Astrocyte (in vitro differentiated cells and primary cell): ENCODE data around the gene PCDHGB5.
"Not testable (repeated sequence)": the region's sequence is repeated elsewhere in the genome, so short reads cannot be mapped to it uniquely, and the experiment has no call there.

Experiments used
- CTCF ChIP-seq: IDR thresholded peaks from 2 replicates; pipeline ENCODE4 v1.5.1; 2011; ENCODE audit warnings: low read depth, mild to moderate bottlenecking, inconsistent platforms, low read length, moderate library complexity; ENCODE audit not compliant: insufficient read depth
- EZH2 ChIP-seq: IDR thresholded peaks from 2 replicates; pipeline ENCODE4 v1.6.1; 2012; ENCODE audit warnings: mild to moderate bottlenecking, low read length, inconsistent platforms; ENCODE audit not compliant: insufficient read depth

- TF ChIP-seq CTCF, EZH2: not testable (repeated sequence)
These were observed 17.0 kb downstream of the PCDHGB5 start for GRCh38 chr5:141414548-141415274.
